Smooth muscle cell (in vitro differentiated cells): ENCODE results near the gene USP34. TPM values are rescaled to one million over a fixed set of nuclear protein-coding genes. Genes with fewer than 3 reads are reported as not detected.

Experiments used
- DNase-seq: peaks from one replicate; lab custom pipeline; 2025; ENCODE audit not compliant: unreplicated experiment; lab: John Stamatoyannopoulos, UW
- H2AFZ ChIP-seq: fragments of 200-600 bp; sonication (generic); 2 replicates; pipeline ENCODE4 v1.6.0; 2016; ENCODE audit warnings: antibody characterized with exemption, low read depth, mild to moderate bottlenecking
- H3F3A ChIP-seq: fragments of 200-600 bp; sonication (generic); 2 replicates; pipeline ENCODE4 v1.6.0; 2017; ENCODE audit warnings: antibody characterized with exemption, low read depth
- H3K27ac ChIP-seq: fragments of 200-600 bp; sonication (generic); 2 replicates; pipeline ENCODE4 v1.5.1; 2016; ENCODE audit warnings: low read depth, mild to moderate bottlenecking
- H3K27me3 ChIP-seq: fragments of 200-600 bp; sonication (generic); 2 replicates; pipeline ENCODE4 v1.6.1; 2016; ENCODE audit warnings: low read depth, mild to moderate bottlenecking
- H3K36me3 ChIP-seq: fragments of 200-600 bp; sonication (generic); 2 replicates; pipeline ENCODE4 v1.5.1; 2016; ENCODE audit warnings: low read depth
- H3K4me1 ChIP-seq: fragments of 200-600 bp; sonication (generic); 2 replicates; pipeline ENCODE4 v1.5.1; 2016; ENCODE audit warnings: low read depth
- H3K4me2 ChIP-seq: fragments of 200-600 bp; sonication (generic); 2 replicates; pipeline ENCODE4 v1.6.0; 2016; ENCODE audit warnings: mild to moderate bottlenecking
- H3K4me3 ChIP-seq: fragments of 200-600 bp; sonication (generic); 2 replicates; pipeline ENCODE4 v1.5.1; 2016; ENCODE audit warnings: mild to moderate bottlenecking
- H3K79me2 ChIP-seq: fragments of 200-600 bp; sonication (generic); 2 replicates; pipeline ENCODE4 v1.6.0; 2016; ENCODE audit warnings: low read depth, mild to moderate bottlenecking
- H3K9ac ChIP-seq: fragments of 200-600 bp; sonication (generic); 2 replicates; pipeline ENCODE4 v1.6.0; 2016; ENCODE audit warnings: low read depth
- H3K9me3 ChIP-seq: fragments of 200-600 bp; sonication (generic); replicated peaks from 2 replicates; pipeline ENCODE4 v1.5.1; 2016; ENCODE audit warnings: low read depth
- H4K20me1 ChIP-seq: fragments of 200-600 bp; sonication (generic); 2 replicates; pipeline ENCODE4 v1.6.0; 2016; ENCODE audit warnings: low read depth
- WGBS: methylation state at CpG from one replicate; pipeline ENCODE4 v1.1.7; 2016; ENCODE audit warnings: low lambda C conversion rate; 5-methylcytosine and 5-hydroxymethylcytosine counted together
- polyA plus RNA-seq: library from polyadenylated mRNA; unstranded; fragments of >200 nt; fragmentation: Nextera tagmentation; extraction: Ambion mirVana; gene quantifications from 2 replicates; pipeline ENCODE4 v1.2.1, GENCODE V29; 2016
- total RNA-seq: library from RNA; depleted of rRNA; stranded (reverse); fragments of >200 nt; gene quantifications from 2 replicates; pipeline ENCODE4 v1.2.3, GENCODE V29; 2014
- TF ChIP-seq, protein P1 (sequence below): fragments of 200-600 bp; sonication (generic); IDR thresholded peaks from 2 replicates; pipeline ENCODE4 v1.5.1; 2017; ENCODE audit warnings: borderline replicate concordance, mild to moderate bottlenecking, antibody characterized with exemption; ENCODE audit not compliant: insufficient read depth, poor library complexity, severe bottlenecking

USP34 gene
- total and polyA plus RNA-seq, 2 experiments from 2014 or later = 26.4 to 152 TPM

DNA sequence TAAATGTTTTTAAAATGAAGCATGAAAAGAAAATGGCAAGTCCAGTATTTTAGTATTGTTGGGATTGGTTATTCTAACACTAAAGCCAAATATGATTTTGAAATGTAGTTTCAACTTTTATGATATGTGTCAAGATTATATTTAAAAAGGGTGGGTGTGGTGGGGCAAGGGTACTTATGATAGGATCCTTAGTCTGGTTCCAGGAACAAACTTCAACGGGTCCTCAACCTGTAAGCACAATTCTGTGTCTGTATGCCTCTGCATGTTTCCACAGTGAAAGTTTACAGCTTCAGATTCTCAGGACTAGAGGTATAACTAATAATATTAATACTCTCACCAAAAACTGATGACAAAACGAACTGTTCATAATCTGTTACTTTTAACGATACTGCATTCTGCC lies 5.8 kb downstream of the USP34 start:
- no peak for DNase-seq
- H4K20me1 ChIP-seq = peaks cover 100% of the 10 kb centered on the region
- H3K9ac ChIP-seq = no peak overlapping the region
- H2AFZ ChIP-seq = no peak overlapping the region
- no peaks in the 10 kb centered on the region for H3K9me3 ChIP-seq
- peak overlapping the region; percentile 23 for H3K27ac ChIP-seq
- WGBS = 82% methylated on average over 3 of the region's 3 CpGs
- no peaks in the 10 kb centered on the region for H3K27me3 ChIP-seq
- no peak overlapping the region for H3K4me3 ChIP-seq
- TF ChIP-seq, protein P1, sequence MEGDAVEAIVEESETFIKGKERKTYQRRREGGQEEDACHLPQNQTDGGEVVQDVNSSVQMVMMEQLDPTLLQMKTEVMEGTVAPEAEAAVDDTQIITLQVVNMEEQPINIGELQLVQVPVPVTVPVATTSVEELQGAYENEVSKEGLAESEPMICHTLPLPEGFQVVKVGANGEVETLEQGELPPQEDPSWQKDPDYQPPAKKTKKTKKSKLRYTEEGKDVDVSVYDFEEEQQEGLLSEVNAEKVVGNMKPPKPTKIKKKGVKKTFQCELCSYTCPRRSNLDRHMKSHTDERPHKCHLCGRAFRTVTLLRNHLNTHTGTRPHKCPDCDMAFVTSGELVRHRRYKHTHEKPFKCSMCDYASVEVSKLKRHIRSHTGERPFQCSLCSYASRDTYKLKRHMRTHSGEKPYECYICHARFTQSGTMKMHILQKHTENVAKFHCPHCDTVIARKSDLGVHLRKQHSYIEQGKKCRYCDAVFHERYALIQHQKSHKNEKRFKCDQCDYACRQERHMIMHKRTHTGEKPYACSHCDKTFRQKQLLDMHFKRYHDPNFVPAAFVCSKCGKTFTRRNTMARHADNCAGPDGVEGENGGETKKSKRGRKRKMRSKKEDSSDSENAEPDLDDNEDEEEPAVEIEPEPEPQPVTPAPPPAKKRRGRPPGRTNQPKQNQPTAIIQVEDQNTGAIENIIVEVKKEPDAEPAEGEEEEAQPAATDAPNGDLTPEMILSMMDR = no peak
- H3K79me2 ChIP-seq = peaks cover 100% of the 10 kb centered on the region
- no peaks in the 10 kb centered on the region for H3F3A ChIP-seq
- H3K4me2 ChIP-seq = no peak overlapping the region
- peaks cover 23% of the 10 kb centered on the region for H3K4me1 ChIP-seq
- H3K36me3 ChIP-seq = no peaks in the 10 kb centered on the region

DNA sequence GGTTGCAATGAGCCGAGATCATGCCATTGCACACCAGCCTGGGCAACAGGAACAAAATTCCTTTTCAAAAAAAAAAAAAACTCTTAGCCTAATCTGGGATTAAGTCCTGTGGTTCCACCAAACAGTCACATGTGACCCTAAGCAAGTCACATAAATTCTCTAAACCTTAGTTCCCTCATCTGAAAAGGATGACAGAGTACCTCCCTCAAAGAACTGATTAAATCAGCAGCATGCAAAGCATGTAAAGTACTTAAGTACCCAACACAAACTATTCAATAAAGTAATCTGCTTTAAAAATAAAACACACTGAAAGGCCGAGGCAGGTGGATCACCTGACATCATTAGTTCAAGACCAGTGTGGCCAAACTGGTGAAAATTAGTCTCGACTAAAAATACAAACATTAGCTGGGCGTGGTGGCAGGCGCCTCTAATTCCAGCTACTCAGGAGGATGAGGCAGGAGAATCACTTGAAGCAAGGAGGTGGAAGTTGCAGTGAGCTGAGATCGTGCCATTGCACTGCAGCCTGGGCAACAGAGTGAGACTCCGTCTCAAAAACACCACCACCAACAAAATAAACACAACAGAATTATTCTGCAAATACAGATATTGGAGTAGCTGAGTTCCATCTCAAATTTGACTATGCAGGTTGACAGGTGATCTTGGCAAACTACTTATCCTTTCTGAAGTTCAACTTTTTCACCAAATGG lies 7.0 kb downstream of the USP34 start:
- H3K4me2 ChIP-seq = no peak overlapping the region
- no peaks in the 10 kb centered on the region for H3K9me3 ChIP-seq
- H3K79me2 ChIP-seq = peaks cover 100% of the 10 kb centered on the region
- peaks cover 100% of the 10 kb centered on the region for H4K20me1 ChIP-seq
- TF ChIP-seq, protein P1 = no peak
- no peaks in the 10 kb centered on the region for H3F3A ChIP-seq
- no peak overlapping the region for H2AFZ ChIP-seq
- no peak overlapping the region for H3K27ac ChIP-seq
- DNase-seq = no peak
- H3K9ac ChIP-seq = no peak overlapping the region
- 75% methylated on average over 7 of the region's 7 CpGs for WGBS
- peaks cover 15% of the 10 kb centered on the region for H3K4me1 ChIP-seq
- H3K27me3 ChIP-seq = no peaks in the 10 kb centered on the region
- H3K4me3 ChIP-seq = no peak overlapping the region
- no peaks in the 10 kb centered on the region for H3K36me3 ChIP-seq

DNA sequence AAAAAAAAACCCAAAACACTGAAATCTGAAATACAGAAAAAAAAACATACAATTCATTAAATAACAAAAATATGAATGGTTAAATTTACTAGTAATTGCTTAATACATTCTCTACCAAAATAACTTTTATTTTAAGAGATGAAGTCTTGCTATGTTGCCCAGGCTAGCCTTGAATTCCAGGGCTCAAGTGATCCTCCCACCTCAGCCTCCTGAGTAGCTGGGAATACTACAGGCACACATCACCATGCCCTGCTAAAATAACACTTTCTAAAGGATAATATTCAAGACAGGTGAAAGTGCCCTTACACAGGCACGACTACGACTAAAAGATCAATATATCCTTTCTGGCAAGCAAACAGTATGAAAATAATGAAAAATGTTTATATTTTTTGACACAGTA lies 9.5 kb downstream of the USP34 start:
- H3F3A ChIP-seq = no peaks in the 10 kb centered on the region
- no peak overlapping the region for H3K4me2 ChIP-seq
- 94% methylated on average over 2 of the region's 2 CpGs for WGBS
- H4K20me1 ChIP-seq = peaks cover 100% of the 10 kb centered on the region
- H2AFZ ChIP-seq = no peak overlapping the region
- H3K27me3 ChIP-seq = no peaks in the 10 kb centered on the region
- H3K9me3 ChIP-seq = no peaks in the 10 kb centered on the region
- no peak for DNase-seq
- H3K36me3 ChIP-seq = no peaks in the 10 kb centered on the region
- no peak overlapping the region for H3K9ac ChIP-seq
- no peak overlapping the region for H3K4me3 ChIP-seq
- peaks cover 100% of the 10 kb centered on the region for H3K79me2 ChIP-seq
- H3K27ac ChIP-seq = peak overlapping the region; percentile 90
- TF ChIP-seq, protein P1 = no peak
- peaks cover 7% of the 10 kb centered on the region for H3K4me1 ChIP-seq

DNA sequence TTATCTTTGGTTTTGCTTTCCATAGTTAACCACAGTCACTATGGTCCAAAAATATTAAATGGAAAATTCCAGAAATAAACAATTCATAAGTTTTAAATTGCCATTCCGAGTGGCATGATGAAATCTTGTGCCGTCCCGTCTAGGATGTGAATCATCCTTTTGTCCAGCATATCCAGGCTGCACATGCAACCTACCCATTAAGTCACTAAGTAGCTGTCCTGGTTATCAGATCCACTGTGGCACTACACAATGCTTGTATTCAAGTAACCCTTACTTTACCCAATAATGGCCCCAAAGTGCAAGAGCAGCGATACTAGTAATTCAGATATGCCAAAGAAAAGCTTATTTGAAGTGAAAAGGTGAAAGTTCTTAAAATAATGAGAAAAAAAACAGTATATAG lies 10.7 kb downstream of the USP34 start:
- Histone ChIP-seq H3K4me3 (no peak overlapping the region), H3K9ac (peak overlapping the region; percentile 17), H3K27me3 (no peaks in the 10 kb centered on the region), H3K36me3 (no peaks in the 10 kb centered on the region), H4K20me1 (peaks cover 100% of the 10 kb centered on the region), H2AFZ (no peak overlapping the region), H3K9me3 (no peaks in the 10 kb centered on the region), H3K27ac (peak overlapping the region; percentile 90), H3F3A (no peaks in the 10 kb centered on the region), H3K79me2 (peaks cover 100% of the 10 kb centered on the region), H3K4me1 (peaks cover 7% of the 10 kb centered on the region), H3K4me2 (peak overlapping the region; percentile 50)
- TF ChIP-seq, protein P1 = no peak
- no peak for DNase-seq
- 17% methylated on average over 4 of the region's 4 CpGs for WGBS
